ENCODE measurements around the gene DGKE.

DNA sequence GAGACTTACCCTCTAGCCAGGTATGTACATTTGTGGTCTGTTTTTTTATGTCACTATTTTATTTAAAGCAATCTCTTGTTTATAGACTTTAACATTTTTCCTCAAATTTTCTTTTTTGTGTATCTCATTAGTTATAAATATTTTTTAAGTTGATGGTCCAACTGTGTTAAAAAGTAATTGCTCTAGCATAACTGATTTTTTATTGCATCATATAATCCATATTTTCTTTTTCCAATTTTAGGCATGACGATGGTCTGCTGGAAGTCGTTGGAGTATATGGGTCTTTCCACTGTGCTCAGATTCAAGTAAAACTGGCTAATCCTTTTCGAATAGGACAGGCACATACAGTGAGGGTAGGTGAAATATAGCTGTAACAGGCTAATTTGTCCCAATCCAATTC lies 27.9 kb downstream of the DGKE start:
- TF ChIP-seq, protein P1, sequence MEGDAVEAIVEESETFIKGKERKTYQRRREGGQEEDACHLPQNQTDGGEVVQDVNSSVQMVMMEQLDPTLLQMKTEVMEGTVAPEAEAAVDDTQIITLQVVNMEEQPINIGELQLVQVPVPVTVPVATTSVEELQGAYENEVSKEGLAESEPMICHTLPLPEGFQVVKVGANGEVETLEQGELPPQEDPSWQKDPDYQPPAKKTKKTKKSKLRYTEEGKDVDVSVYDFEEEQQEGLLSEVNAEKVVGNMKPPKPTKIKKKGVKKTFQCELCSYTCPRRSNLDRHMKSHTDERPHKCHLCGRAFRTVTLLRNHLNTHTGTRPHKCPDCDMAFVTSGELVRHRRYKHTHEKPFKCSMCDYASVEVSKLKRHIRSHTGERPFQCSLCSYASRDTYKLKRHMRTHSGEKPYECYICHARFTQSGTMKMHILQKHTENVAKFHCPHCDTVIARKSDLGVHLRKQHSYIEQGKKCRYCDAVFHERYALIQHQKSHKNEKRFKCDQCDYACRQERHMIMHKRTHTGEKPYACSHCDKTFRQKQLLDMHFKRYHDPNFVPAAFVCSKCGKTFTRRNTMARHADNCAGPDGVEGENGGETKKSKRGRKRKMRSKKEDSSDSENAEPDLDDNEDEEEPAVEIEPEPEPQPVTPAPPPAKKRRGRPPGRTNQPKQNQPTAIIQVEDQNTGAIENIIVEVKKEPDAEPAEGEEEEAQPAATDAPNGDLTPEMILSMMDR (IDR thresholded peaks at IDR 0.05): no peak
- TF ChIP-seq POLR2A (IDR thresholded peaks at IDR 0.05): no peak
